GM19043 (cell line): Measurements from ENCODE around the gene RPS24.
"Not testable (repeated sequence)": the region's sequence is repeated elsewhere in the genome, so short reads cannot be mapped to it uniquely, and the experiment has no call there.

Experiments used
- ATAC-seq: cut with Tn5 transposase; IDR thresholded peaks from one replicate; pipeline ENCODE4 v1.9.1; 2021; ENCODE audit warnings: low read depth; ENCODE audit not compliant: unreplicated experiment

The RPS24 gene

DNA sequence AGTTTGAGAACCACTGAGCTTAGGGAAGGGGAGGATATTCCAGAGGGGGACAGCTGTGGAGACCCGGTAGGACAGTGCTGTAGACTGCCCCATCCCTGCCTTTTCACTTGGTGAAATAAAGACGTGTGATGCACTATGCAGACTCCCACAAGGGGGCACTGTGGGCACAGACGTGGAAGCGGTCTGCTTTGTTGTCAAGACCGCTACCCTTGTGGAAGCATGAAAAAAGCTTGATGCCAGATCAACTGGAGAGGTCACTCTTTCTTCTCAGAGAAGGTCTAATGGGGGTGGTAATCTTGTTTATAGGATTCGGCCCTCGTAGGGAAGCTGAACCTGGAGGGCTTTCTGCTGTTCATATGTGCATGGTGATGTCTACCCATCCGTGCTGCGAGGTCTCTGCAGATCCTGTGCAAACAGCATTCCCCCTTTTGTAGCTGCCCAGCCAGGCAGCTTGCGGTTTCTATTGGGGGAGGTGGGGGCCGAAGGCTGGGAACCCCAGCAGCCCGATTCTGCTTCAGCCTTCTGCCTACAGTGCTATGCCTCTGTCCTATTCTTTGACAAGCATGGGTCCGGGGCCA is 13.7 kb downstream of the RPS24 start:
- peak; percentile 60 for ATAC-seq

DNA sequence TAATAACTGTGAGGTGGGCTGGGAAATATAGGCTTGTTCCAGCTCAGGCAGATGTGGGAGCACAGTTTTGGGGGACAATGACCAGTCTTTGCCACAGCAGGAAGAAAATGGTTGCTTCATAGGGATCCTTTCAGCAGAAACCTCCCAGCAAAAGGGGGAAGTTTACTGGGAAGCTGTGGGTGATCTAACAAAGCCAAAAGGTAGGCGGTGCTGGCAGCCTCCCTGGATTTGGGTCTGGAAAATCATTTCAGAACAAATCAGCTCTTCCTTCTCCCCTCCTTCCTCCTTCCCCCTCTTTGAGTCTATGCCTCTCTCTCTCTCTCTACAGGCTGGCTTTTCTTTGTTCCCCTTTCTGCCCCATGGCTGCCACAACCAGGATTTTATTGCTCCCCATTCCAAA is 16.2 kb downstream of the RPS24 start:
- ATAC-seq: no peak

DNA sequence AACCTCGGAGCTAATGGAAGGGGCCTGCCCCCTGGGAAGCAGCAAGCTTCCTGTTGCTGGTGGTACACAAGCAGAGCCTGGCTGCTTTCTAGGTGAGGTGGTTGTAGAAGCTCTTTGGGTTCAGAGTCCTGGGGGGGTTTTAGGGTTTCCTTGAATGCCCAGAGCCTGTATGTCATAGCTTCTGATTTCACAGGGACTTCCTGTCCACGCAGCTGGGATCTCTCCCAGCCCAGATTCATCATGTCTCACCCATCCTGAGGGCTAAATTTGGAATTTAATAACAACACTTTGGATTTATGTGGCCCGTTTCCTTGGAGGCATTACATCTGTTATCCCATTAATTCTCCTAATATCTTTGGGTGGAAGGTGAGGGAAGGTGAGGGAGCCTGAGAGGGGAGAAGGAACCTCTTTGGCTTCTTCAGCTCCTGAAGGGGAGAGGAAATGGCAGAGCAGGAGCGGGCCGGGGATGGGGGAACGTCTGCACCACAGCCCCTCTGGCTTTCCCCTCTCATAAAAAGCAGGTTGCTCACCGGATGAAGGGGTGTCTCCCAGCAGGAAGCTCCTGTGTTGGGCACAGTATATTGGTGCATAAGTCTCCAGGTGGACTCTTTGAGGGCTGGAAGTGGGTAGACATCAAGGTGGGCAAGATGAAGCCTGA is 19.7 kb downstream of the RPS24 start:
- ATAC-seq: no peak

DNA sequence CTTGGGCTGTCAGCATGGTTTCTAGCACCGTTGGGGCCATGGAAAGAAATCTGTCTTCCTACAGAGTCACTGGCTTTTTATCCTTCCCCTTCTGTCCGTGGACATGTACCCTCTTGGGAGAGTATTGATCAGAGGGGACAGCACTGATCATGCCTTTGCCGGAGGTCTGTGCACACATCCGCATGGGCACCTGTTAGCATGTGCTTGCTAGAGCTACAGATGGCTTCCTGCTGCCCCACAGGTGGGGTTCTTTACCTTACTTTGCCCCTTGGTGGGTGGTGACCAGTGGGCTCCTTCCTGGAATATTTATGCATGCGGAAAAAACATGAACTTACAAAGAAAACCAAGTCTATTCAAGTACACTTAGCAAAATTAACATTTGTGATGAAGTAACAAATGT is 24.9 kb downstream of the RPS24 start:
- ATAC-seq: no peak

DNA sequence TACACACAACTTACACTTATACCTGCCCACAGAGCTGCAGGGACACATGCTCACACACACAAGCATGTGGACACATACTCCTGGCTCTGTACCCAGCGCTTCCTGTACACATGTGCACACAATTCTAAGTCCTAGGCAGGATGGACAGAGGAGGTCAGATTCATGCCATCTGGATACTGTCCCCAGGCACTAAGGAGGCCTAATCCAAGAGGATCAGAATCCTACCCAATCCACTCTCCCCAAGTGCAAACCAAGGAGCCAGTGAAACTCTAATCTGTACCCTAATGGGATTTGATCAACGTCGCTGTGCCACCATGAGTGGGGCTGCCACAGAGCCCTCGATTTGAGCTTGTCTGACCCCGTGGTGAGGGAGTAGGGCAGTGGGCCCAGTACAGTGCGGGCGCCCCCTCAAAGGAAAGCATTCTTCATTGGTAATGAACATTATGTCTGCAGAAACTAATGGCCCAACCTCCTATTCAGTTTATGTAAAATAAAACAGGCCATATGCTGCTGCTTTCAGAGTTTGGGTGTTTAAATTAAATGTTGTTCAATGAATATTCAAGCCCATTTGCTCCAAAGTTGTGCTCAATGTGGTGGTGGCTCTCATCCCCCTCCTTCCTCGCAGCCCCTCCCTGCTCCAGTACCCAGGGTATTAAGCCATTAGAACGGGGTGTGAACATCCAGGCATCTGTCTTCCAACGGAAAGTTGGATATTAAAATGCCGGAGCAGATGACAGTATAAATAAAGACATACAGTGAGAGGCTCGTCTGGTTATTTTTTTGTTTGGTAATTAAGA is 26.4 kb downstream of the RPS24 start:
- no peak for ATAC-seq

DNA sequence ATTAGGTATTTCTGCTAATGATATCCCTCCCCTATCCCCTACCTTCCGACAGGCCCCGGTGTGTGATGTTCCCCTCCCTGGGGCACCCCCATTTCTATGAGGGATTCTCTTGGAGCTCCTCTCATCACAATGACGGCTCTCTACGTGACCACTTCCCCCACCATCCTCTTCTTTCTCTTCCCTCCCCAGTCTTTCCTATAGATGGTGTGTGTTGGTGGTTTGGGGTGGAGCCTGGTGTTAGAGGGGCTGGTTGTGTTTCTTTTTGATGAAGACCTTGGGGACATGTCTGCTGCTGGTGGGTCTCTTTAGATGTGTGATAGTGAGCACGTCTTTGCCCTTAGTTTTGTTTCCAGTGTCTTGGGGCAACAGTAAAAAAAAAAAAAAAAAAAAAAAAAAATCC is 28.6 kb downstream of the RPS24 start:
- no peak for ATAC-seq

DNA sequence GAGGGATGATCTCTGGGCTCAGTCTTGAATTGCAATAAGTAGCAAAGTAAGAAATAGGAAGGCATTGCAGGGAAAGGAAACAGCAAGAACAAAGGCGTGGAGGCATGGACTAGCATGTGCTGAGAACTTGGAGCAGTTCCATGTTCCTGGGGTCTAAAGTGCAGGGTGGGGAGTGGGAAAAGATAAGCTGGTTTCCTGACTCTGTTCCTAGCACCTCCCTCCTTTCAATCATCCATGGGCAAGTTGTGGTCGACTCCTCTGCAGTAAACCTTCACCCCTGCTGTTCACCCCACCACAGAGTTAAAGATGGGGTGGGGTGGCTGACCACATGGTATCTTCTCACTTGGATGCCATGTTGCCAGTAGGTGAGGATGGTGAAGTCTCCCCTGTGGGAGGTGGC is 29.6 kb downstream of the RPS24 start:
- ATAC-seq: no peak

DNA sequence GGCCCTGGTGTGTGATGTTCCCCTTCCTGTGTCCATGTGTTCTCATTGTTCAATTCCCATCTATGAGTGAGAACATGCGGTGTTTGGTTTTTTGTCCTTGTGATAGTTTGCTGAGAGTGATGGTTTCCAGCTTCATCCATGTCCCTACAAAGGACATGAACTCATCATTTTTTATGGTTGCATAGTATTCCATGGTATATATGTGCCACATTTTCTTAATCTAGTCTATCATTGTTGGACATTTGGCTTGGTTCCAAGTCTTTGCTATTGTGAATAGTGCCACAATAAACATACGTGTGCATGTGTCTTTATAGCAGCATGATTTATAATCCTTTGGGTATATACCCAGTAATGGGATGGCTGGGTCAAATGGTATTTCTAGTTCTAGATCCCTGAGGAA is 31.3 kb downstream of the RPS24 start:
- not testable (repeated sequence) for ATAC-seq

DNA sequence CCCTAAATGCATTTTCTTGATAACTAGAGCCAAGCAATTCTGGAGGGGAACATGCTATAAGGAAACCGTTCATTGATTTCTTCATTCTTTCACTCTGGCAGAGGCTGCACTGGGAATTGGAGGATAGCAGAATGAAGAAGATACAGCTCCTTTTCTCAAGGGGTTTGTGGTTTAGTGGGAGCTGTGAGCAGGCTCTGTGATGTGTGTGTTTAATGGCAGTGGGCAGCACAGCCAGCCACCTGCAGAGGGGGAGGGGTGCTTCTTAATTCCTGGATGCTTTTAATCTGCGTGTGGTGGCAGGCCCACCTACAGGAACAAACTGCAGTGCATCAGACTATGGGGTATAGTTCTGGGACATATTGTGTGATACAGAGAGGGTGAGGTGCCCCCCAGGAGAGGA is 31.9 kb downstream of the RPS24 start:
- ATAC-seq: no peak

DNA sequence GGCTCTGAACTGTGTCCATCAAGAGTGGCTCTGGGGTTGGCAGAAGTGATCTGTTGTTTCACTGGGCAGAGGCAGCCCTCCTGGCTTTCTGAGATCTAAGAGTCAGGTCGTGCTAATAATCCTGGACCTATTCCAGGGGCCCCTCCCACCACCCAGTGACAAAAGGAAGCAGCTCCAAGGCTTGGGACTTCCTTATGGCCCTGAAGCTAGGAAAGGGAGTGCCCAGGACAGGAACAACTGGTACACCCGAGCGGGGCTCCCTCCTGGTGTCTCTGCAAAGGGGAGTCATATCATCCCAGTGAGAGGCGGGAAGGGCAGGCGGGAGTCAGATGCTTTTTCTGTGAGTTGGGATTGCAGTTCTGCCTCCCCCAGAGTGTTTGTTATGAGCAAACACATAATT is 32.3 kb downstream of the RPS24 start:
- no peak for ATAC-seq

DNA sequence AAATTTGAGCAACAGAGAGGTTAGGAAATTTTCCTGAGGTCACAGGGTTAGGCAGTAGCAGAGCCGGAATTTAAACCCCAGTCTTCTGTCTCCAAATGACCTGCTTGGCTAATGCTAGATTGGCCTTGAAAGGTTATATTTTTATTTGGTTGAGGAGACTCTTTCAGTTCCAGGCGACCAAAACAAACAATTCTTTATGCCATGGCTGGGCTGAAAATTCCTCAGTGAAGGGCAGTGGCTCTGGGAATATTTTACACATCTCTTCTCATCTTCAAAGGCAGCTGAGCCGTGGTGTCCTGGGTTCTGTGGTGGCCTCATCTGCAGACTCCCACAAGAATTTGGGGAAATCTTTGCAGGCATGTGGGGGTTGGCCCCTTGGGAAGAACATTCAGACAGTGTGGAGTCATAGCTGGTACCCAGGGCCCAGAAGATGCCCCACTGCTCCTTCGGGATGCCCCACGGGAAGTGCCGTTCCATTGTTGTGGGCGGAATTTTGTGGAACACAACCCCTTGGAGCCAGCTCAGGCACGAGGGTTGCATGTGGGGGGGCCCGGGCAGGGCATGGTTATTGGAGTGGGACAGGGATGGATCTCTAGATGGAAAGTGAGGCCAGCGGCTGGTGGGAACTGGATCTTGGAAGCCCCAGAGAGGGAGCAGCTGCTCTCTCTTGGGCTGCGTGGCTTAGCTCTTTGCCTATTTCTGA is 33.2 kb downstream of the RPS24 start:
- ATAC-seq: no peak

DNA sequence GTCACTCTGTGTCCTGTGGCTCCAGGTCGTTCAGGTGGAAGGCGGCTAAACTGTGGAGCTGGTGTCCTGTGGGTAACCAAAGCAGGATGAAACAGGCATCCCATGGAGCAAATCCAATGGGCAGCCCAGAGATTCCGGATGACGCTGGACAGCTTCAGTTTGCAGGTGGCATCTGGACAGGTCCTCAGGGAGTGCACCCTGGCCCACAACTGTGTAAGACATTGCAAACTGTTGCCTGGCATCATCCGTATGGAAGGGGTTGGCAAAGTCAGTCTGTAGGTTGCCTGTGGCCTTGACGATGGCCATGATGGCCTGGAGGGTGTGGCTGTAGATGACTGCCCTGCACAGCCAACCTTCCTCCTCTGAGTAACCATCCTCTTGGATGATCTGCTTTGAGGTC is 35.5 kb downstream of the RPS24 start:
- no peak for ATAC-seq

DNA sequence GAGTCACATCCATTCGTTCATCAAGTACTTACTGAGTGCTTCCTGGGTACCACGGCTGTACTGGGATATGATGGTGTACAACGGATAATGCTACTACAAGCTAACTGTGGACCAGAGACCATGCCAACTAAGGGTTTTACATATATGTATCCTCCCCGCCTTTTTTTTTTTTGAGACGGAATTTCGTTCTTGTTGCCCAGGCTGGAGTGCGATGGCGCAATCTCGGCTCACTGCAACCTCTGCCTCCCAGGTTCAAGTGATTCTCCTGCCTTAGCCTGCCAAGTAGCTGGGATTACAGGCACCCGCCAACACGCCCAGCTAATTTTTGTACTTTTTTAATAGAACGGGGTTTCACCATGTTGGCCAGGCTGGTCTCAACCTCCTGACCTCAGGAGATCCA is 36.4 kb downstream of the RPS24 start:
- not testable (repeated sequence) for ATAC-seq

DNA sequence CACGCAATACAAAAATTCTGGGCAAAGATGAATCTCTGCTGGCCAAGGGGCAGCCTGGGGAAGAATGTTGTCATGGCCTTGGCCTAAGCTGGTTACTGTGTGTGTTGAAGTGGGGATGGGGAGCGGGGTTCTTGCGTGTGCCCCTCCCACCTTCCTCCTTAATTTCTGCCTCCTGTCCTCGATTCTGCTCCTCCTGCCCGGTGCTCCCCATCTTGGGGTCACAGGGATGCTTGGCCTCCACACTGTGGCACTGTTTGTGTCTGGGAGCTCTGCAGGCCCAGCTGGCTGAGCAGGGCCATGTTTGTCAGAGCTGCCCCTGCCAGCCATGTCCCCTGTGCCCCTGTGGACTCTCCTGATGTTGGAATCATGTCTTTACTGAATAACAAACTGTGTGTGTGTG is 37.1 kb downstream of the RPS24 start:
- ATAC-seq: no peak

DNA sequence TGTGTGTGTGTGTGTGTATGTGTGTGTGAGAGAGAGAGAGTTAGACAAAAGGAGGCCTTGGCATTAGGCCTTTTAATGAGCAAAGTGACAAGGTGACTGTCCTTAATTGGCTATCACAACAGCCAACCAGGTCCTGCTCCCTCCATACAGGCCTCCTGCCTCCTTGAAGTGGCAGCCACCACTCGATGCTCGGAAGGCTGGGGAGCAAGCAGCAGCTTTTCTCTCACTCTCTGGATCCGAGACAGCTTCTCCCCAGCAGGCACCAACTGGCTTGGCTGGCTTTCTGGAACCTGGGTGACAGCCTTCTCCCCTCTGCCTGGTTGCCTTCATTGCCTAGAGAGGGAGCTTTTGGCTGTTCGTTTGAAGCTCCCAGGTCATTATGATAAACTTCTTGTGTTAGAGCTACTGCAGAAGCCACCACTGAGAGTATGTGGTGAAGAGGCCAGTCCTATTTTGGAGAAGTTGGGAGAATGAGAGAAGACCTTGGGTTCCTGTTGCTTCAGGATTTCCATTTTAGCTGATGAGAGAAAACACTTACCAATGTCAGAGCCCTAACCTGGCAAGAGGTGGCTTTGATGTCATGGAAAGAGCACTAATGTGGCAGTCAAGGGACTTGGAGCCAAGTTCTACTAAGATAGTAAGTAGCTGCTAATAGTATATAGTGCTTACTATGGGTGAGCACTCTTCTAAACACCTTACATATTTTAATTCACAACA is 37.6 kb downstream of the RPS24 start:
- ATAC-seq: no peak

DNA sequence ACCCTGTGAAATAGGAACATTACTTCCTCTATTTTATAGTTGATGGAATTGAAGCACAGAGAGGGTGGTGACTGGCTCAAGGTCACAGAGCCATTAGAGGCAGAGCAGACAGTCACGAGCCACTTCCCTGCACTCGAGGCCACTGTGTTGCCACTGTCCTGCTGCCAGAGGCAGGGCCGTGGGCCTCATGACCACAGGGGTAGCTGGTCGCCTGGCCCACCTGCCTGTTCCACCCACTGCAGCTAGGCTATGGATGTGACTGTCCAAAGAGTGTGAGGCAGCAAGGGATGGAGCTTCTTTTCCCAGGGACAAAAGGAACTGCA is 38.2 kb downstream of the RPS24 start:
- no peak for ATAC-seq

DNA sequence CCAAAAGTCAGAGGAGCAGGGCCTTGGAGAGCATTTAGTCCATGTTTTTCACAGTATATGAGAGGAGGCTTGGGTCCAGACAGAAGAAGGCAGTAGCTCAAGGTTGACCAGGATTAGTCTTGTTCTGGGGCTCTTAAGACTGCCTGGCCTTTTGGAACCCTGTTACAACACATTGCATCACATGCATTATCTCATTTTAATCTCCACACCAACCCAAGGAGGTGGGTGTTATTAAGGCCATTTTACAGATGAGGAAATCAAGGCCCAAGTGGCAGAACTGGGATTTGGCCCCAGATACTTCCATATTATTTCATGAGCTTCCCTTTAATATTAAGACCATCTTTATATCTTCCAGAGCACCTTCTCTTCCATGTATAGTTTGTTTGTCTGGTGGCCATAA is 38.8 kb downstream of the RPS24 start:
- ATAC-seq: no peak

DNA sequence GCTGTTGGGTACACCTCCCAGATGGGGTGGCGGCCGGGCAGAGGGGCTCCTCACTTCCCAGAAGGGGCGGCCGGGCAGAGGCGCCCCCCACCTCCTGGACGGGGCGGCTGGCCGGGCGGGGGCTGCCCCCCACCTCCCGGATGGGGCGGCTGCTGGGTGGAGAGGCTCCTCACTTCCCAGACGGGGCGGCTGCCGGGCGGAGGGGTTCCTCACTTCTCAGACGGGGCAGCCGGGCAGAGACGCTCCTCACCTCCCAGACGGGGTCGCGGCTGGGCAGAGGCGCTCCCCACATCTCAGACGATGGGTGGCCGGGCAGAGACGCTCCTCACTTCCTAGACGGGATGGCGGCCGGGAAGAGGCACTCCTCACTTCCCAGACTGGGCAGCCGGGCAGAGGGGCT is 42.1 kb downstream of the RPS24 start:
- not testable (repeated sequence) for ATAC-seq

DNA sequence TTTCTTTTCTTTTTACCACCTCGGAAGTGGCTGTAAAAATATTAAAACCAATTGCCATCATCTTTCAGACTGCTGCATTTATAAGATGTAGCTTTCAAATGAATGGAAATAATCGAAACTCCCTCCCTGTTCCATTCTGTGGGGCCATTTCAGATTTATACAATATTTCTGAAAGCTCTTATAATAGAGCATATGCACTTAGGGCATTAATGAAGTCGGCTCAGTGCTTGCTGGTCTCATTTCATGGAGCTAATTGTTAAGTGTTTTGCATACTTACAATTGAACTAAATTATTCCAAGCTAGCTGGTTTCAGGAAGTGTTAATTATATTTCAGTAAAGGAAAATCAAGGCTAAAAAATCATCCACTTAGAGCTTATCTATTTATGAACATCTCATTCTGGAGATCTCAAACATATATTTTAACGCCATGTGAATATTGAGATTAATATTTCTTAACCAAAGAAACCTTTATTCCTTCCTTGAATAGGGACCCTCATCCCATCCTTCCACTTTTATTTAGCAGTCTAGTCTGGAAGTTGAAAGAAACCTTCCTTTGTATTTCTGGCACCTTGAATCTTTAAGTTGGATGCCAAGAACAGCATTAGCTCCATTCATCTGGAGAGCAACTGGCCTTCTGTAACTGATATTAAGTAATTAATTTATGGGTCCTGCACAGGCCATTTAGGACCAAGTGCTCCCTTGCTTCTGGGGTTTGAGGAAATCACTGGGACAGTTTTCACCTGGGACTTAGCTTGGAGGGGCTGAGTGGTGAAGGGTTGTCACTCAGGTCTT is 45.1 kb downstream of the RPS24 start:
- ATAC-seq: no peak

DNA sequence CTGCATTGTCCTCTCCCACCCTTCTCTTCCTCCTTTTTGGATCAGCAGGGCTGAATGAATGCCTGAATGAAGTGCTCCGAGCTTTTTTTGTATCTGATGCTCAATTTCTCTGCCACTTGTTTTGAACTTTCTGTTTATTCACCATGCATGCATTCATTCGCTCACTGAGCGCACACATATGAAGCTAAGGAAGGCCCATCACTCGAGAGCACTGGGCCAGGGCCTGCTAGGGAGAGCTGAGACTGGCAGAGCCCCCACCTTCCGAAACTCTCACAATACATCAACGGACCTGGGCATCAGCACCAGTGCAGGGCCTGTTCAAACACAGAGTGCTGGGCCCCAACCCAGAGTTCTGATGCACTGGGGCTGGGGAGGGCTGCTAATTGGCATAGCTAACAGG is 45.7 kb downstream of the RPS24 start:
- no peak for ATAC-seq
